HEK293 (cell line): ENCODE measurements around the gene SCN7A.

ENCODE experiments used
- MYNN ChIP-seq: fragments of 450-650 bp; formaldehyde crosslinking; IDR thresholded peaks from 2 replicates; pipeline ENCODE4 v1.5.1; 2016; ENCODE audit warnings: missing biosample characterization, missing genetic modification characterization, borderline replicate concordance
- ZFHX2 ChIP-seq: fragments of 450-650 bp; formaldehyde crosslinking; conservative IDR thresholded peaks from 2 replicates; pipeline ENCODE4 v1.5.1; 2016; ENCODE audit warnings: missing biosample characterization, missing genetic modification characterization
- ZFP37 ChIP-seq: fragments of 450-650 bp; formaldehyde crosslinking; IDR thresholded peaks from 2 replicates; pipeline ENCODE4 v1.5.1; 2016; ENCODE audit warnings: missing biosample characterization, missing genetic modification characterization
- ZNF148 ChIP-seq: fragments of 450-650 bp; formaldehyde crosslinking; IDR thresholded peaks from 2 replicates; pipeline ENCODE4 v1.5.0; 2017; ENCODE audit warnings: missing biosample characterization, missing genetic modification characterization, borderline replicate concordance
- ZNF366 ChIP-seq: fragments of 450-650 bp; formaldehyde crosslinking; conservative IDR thresholded peaks from 2 replicates; pipeline ENCODE4 v1.5.1; 2016; ENCODE audit warnings: missing biosample characterization, missing genetic modification characterization
- ZNF555 ChIP-seq: fragments of 450-650 bp; formaldehyde crosslinking; conservative IDR thresholded peaks from 2 replicates; pipeline ENCODE4 v1.5.1; 2017; ENCODE audit warnings: missing biosample characterization, mild to moderate bottlenecking, missing genetic modification characterization, inconsistent platforms
- ZNF560 ChIP-seq: fragments of 450-650 bp; formaldehyde crosslinking; IDR thresholded peaks from 2 replicates; pipeline ENCODE4 v1.5.1; 2017; ENCODE audit warnings: missing biosample characterization, missing genetic modification characterization, borderline replicate concordance
- ZNF623 ChIP-seq: fragments of 450-650 bp; formaldehyde crosslinking; IDR thresholded peaks from 2 replicates; pipeline ENCODE4 v1.5.1; 2016; ENCODE audit warnings: missing biosample characterization, missing genetic modification characterization
- ZNF624 ChIP-seq: fragments of 450-650 bp; formaldehyde crosslinking; IDR thresholded peaks from 2 replicates; pipeline ENCODE4 v1.5.1; 2017; ENCODE audit warnings: missing biosample characterization, missing genetic modification characterization
- ZNF707 ChIP-seq: fragments of 450-650 bp; formaldehyde crosslinking; IDR thresholded peaks from 2 replicates; pipeline ENCODE4 v1.5.1; 2016; ENCODE audit warnings: missing biosample characterization, missing genetic modification characterization
- ZNF777 ChIP-seq: fragments of 450-650 bp; formaldehyde crosslinking; IDR thresholded peaks from 2 replicates; pipeline ENCODE4 v1.5.1; 2017; ENCODE audit warnings: missing biosample characterization, missing genetic modification characterization, borderline replicate concordance
- ZSCAN18 ChIP-seq: fragments of 450-650 bp; formaldehyde crosslinking; IDR thresholded peaks from 2 replicates; pipeline ENCODE4 v1.5.1; 2016; ENCODE audit warnings: missing biosample characterization, missing genetic modification characterization
- TF ChIP-seq, protein P1 (sequence below): fragments of 450-650 bp; formaldehyde crosslinking; IDR thresholded peaks from 2 replicates; pipeline ENCODE4 v1.5.1; 2016; ENCODE audit warnings: missing biosample characterization, missing genetic modification characterization
- TF ChIP-seq, protein P2 (sequence below): fragments of 450-650 bp; formaldehyde crosslinking; IDR thresholded peaks from 2 replicates; pipeline ENCODE4 v1.5.1; 2016; ENCODE audit warnings: missing biosample characterization, missing genetic modification characterization
- TF ChIP-seq, protein P3 (sequence below): fragments of 450-650 bp; formaldehyde crosslinking; IDR thresholded peaks from 2 replicates; pipeline ENCODE4 v1.5.1; 2016; ENCODE audit warnings: missing biosample characterization, missing genetic modification characterization
- TF ChIP-seq, protein P4 (sequence below): fragments of 450-650 bp; formaldehyde crosslinking; IDR thresholded peaks from 2 replicates; pipeline ENCODE4 v1.5.1; 2016; ENCODE audit warnings: missing biosample characterization, missing genetic modification characterization
- TF ChIP-seq, protein P5 (sequence below): fragments of 450-650 bp; formaldehyde crosslinking; IDR thresholded peaks from 2 replicates; pipeline ENCODE4 v1.5.1; 2016; ENCODE audit warnings: missing biosample characterization, missing genetic modification characterization, borderline replicate concordance
- TF ChIP-seq, protein P6 (sequence below): fragments of 450-650 bp; formaldehyde crosslinking; IDR thresholded peaks from 2 replicates; pipeline ENCODE4 v1.5.1; 2016; ENCODE audit warnings: missing biosample characterization, missing genetic modification characterization

Gene SCN7A

GRCh38 chr2:166375736-166376487 is 118.1 kb downstream of the SCN7A start, which contains the start of gene SCN9A (continued):
- TF ChIP-seq, protein P1, sequence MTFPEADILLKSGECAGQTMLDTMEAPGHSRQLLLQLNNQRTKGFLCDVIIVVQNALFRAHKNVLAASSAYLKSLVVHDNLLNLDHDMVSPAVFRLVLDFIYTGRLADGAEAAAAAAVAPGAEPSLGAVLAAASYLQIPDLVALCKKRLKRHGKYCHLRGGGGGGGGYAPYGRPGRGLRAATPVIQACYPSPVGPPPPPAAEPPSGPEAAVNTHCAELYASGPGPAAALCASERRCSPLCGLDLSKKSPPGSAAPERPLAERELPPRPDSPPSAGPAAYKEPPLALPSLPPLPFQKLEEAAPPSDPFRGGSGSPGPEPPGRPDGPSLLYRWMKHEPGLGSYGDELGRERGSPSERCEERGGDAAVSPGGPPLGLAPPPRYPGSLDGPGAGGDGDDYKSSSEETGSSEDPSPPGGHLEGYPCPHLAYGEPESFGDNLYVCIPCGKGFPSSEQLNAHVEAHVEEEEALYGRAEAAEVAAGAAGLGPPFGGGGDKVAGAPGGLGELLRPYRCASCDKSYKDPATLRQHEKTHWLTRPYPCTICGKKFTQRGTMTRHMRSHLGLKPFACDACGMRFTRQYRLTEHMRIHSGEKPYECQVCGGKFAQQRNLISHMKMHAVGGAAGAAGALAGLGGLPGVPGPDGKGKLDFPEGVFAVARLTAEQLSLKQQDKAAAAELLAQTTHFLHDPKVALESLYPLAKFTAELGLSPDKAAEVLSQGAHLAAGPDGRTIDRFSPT (tag by site-specific recombination), result peak; percentile 72
- TF ChIP-seq, protein P2, sequence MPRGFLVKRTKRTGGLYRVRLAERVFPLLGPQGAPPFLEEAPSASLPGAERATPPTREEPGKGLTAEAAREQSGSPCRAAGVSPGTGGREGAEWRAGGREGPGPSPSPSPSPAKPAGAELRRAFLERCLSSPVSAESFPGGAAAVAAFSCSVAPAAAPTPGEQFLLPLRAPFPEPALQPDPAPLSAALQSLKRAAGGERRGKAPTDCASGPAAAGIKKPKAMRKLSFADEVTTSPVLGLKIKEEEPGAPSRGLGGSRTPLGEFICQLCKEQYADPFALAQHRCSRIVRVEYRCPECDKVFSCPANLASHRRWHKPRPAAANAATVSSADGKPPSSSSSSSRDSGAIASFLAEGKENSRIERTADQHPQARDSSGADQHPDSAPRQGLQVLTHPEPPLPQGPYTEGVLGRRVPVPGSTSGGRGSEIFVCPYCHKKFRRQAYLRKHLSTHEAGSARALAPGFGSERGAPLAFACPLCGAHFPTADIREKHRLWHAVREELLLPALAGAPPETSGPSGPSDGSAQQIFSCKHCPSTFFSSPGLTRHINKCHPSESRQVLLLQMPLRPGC (tag by site-specific recombination), result 0 out of 2 replicates have a peak, but pooled peaks have one; percentile 16
- no peak for TF ChIP-seq ZNF555 (tag by site-specific recombination)
- peak; percentile 29; the same call in 1 of the 2 replicates for TF ChIP-seq ZNF777 (tag by site-specific recombination)
- TF ChIP-seq, protein P3, sequence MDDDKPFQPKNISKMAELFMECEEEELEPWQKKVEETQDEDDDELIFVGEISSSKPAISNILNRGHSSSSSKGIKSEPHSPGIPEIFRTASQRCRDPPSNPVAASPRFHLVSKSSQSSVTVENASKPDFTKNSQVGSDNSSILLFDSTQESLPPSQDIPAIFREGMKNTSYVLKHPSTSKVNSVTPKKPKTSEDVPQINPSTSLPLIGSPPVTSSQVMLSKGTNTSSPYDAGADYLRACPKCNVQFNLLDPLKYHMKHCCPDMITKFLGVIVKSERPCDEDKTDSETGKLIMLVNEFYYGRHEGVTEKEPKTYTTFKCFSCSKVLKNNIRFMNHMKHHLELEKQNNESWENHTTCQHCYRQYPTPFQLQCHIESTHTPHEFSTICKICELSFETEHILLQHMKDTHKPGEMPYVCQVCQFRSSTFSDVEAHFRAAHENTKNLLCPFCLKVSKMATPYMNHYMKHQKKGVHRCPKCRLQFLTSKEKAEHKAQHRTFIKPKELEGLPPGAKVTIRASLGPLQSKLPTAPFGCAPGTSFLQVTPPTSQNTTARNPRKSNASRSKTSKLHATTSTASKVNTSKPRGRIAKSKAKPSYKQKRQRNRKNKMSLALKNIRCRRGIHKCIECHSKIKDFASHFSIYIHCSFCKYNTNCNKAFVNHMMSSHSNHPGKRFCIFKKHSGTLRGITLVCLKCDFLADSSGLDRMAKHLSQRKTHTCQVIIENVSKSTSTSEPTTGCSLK (tag by site-specific recombination), result no peak
- no peak for TF ChIP-seq MYNN (tag by site-specific recombination)
- TF ChIP-seq, protein P4, sequence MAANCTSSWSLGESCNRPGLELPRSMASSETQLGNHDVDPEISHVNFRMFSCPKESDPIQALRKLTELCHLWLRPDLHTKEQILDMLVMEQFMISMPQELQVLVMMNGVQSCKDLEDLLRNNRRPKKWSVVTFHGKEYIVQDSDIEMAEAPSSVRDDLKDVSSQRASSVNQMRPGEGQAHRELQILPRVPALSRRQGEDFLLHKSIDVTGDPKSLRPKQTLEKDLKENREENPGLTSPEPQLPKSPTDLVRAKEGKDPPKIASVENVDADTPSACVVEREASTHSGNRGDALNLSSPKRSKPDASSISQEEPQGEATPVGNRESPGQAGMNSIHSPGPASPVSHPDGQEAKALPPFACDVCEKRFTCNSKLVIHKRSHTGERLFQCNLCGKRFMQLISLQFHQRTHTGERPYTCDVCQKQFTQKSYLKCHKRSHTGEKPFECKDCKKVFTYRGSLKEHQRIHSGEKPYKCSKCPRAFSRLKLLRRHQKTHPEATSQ, result peak; percentile 55; the same call in 1 of the 2 replicates
- TF ChIP-seq, protein P5, sequence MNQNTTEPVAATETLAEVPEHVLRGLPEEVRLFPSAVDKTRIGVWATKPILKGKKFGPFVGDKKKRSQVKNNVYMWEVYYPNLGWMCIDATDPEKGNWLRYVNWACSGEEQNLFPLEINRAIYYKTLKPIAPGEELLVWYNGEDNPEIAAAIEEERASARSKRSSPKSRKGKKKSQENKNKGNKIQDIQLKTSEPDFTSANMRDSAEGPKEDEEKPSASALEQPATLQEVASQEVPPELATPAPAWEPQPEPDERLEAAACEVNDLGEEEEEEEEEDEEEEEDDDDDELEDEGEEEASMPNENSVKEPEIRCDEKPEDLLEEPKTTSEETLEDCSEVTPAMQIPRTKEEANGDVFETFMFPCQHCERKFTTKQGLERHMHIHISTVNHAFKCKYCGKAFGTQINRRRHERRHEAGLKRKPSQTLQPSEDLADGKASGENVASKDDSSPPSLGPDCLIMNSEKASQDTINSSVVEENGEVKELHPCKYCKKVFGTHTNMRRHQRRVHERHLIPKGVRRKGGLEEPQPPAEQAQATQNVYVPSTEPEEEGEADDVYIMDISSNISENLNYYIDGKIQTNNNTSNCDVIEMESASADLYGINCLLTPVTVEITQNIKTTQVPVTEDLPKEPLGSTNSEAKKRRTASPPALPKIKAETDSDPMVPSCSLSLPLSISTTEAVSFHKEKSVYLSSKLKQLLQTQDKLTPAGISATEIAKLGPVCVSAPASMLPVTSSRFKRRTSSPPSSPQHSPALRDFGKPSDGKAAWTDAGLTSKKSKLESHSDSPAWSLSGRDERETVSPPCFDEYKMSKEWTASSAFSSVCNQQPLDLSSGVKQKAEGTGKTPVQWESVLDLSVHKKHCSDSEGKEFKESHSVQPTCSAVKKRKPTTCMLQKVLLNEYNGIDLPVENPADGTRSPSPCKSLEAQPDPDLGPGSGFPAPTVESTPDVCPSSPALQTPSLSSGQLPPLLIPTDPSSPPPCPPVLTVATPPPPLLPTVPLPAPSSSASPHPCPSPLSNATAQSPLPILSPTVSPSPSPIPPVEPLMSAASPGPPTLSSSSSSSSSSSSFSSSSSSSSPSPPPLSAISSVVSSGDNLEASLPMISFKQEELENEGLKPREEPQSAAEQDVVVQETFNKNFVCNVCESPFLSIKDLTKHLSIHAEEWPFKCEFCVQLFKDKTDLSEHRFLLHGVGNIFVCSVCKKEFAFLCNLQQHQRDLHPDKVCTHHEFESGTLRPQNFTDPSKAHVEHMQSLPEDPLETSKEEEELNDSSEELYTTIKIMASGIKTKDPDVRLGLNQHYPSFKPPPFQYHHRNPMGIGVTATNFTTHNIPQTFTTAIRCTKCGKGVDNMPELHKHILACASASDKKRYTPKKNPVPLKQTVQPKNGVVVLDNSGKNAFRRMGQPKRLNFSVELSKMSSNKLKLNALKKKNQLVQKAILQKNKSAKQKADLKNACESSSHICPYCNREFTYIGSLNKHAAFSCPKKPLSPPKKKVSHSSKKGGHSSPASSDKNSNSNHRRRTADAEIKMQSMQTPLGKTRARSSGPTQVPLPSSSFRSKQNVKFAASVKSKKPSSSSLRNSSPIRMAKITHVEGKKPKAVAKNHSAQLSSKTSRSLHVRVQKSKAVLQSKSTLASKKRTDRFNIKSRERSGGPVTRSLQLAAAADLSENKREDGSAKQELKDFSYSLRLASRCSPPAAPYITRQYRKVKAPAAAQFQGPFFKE (tag by site-specific recombination), result no peak
- no peak for TF ChIP-seq ZNF707 (tag by site-specific recombination)
- TF ChIP-seq ZNF560 (tag by site-specific recombination), result no peak
- TF ChIP-seq ZNF623 (tag by site-specific recombination), result no peak
- TF ChIP-seq, protein P6, sequence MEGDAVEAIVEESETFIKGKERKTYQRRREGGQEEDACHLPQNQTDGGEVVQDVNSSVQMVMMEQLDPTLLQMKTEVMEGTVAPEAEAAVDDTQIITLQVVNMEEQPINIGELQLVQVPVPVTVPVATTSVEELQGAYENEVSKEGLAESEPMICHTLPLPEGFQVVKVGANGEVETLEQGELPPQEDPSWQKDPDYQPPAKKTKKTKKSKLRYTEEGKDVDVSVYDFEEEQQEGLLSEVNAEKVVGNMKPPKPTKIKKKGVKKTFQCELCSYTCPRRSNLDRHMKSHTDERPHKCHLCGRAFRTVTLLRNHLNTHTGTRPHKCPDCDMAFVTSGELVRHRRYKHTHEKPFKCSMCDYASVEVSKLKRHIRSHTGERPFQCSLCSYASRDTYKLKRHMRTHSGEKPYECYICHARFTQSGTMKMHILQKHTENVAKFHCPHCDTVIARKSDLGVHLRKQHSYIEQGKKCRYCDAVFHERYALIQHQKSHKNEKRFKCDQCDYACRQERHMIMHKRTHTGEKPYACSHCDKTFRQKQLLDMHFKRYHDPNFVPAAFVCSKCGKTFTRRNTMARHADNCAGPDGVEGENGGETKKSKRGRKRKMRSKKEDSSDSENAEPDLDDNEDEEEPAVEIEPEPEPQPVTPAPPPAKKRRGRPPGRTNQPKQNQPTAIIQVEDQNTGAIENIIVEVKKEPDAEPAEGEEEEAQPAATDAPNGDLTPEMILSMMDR (tag by site-specific recombination), result peak; percentile 85
- TF ChIP-seq ZFHX2 (tag by site-specific recombination), result peak; percentile 91
- TF ChIP-seq ZNF366, result peak; percentile 94
- TF ChIP-seq ZNF148 (tag by site-specific recombination), result no peak
- peak; percentile 8; the same call in 1 of the 2 replicates for TF ChIP-seq ZFP37 (tag by site-specific recombination)
- TF ChIP-seq ZNF624 (tag by site-specific recombination), result no peak
- TF ChIP-seq ZSCAN18 (tag by site-specific recombination), result no peak
